SIG-M5 (cell line): ENCODE measurements around the gene ERGIC3.
"Not testable (repeated sequence)": the region's sequence is repeated elsewhere in the genome, so short reads cannot be mapped to it uniquely, and the experiment has no call there.

Experiments
- DNase-seq: peaks from one replicate; lab custom pipeline; 2025; lab: John Stamatoyannopoulos, UW

The ERGIC3 gene

GRCh38 chr20:35518955-35519354 is 22.9 kb upstream of the ERGIC3 start:
- no peak for DNase-seq

- no peak for DNase-seq
Measured at GRCh38 chr20:35523298-35523888, 18.5 kb upstream of the ERGIC3 start.

GRCh38 chr20:35525639-35526038 is 16.2 kb upstream of the ERGIC3 start:
- no peak for DNase-seq

- DNase-seq = no peak
Measured at GRCh38 chr20:35527122-35527769, 14.6 kb upstream of the ERGIC3 start.

GRCh38 chr20:35529552-35529951 is 12.3 kb upstream of the ERGIC3 start, which contains the start of gene C20orf173:
Gene C20orf173 (minus strand): TSS chr20:35529652. CDS start chr20:35529373, 279 bp downstream.
- DNase-seq = no peak

- DNase-seq = no peak
Measured at GRCh38 chr20:35539756-35540212, 2.1 kb upstream of the ERGIC3 start.

- DNase-seq = no peak
Measured at GRCh38 chr20:35541118-35541782, 628 bp upstream of the ERGIC3 start.

- DNase-seq = no peak
Measured at GRCh38 chr20:35542990-35543389, 1.1 kb downstream of the ERGIC3 start.

GRCh38 chr20:35544436-35544835 is 2.6 kb downstream of the ERGIC3 start:
- DNase-seq = no peak

GRCh38 chr20:35544941-35545340 is 3.1 kb downstream of the ERGIC3 start:
- DNase-seq = not testable (repeated sequence)

- no peak for DNase-seq
Measured at GRCh38 chr20:35546127-35546526, 4.2 kb downstream of the ERGIC3 start.

- DNase-seq = no peak
Measured at GRCh38 chr20:35547329-35547728, 5.5 kb downstream of the ERGIC3 start.

GRCh38 chr20:35551503-35551902 is 9.6 kb downstream of the ERGIC3 start:
- DNase-seq = no peak

GRCh38 chr20:35552914-35553313 is 11.0 kb downstream of the ERGIC3 start:
- no peak for DNase-seq

- not testable (repeated sequence) for DNase-seq
Measured at GRCh38 chr20:35555461-35555860, 13.6 kb downstream of the ERGIC3 start.

- DNase-seq = no peak
Measured at GRCh38 chr20:35555951-35556645, 14.2 kb downstream of the ERGIC3 start.

GRCh38 chr20:35556871-35557270 is 15.0 kb downstream of the ERGIC3 start:
- no peak for DNase-seq

GRCh38 chr20:35558451-35558850 is 16.6 kb downstream of the ERGIC3 start:
- no peak for DNase-seq

GRCh38 chr20:35559042-35559693 is 17.3 kb downstream of the ERGIC3 start:
- no peak for DNase-seq

- DNase-seq = no peak
Measured at GRCh38 chr20:35560105-35560511, 18.2 kb downstream of the ERGIC3 start.

- no peak for DNase-seq
Measured at GRCh38 chr20:35560541-35560940, 18.7 kb downstream of the ERGIC3 start.

GRCh38 chr20:35561268-35561667 is 19.4 kb downstream of the ERGIC3 start:
- no peak for DNase-seq
